ENCODE measurements around the gene CBR4. TPM values are rescaled to one million over a fixed set of nuclear protein-coding genes. Genes with fewer than 3 reads are reported as not detected.
A peak's percentile ranks its signal among the peaks of the same experiment; 100 is the strongest.

The CBR4 gene
- total RNA-seq, 1 donor from 2014 or later: 20.9 TPM

GRCh38 chr4:169027663-169028062 lies 17.6 kb upstream of the CBR4 start:
- H3K9me3 Mint-ChIP-seq: no peaks in the 10 kb centered on the region
- no peaks in the 10 kb centered on the region for H3K4me1 Mint-ChIP-seq (ENCODE audit: low read depth)
- H3K27me3 Mint-ChIP-seq (ENCODE audit: insufficient read depth): no peaks in the 10 kb centered on the region

DNA sequence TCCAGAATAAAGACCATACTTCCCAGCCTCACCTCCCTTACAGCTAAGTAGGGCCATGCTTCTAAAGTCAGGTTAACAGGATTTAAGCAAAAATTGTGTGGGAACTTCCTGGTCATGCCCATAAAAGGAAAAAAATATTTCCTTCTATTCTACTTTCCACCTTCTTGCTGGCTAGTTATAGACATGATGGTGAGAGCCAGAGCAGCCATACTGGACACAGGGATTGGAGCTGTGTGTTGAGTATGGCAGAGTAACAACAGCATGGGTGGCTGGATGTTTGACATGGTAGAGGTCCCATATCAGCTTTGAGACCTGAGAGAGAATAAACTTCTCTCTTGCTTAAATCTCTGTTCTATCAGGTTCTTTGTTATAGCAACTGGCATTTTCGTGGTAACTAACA lies 15.1 kb upstream of the CBR4 start:
- intact Hi-C loops (cut with micrococcal nuclease): loop anchor here (2.0 kb wide), 1 partner anchor 468 kb away; no protein-coding TSS in a partner anchor
- DNase-seq (ENCODE audit: low spot score): no peak

More at GRCh38 chr4:169027663-169028062, 17.6 kb upstream of the CBR4 start:
- intact Hi-C loops (cut with micrococcal nuclease): no loop called here
- DNase-seq (ENCODE audit: low spot score): no peak
- Mint-ChIP-seq H3K27ac (no peak overlapping the region), H3K36me3 (ENCODE audit: low read depth) (no peaks in the 10 kb centered on the region), H3K4me3 (no peak overlapping the region)

DNA sequence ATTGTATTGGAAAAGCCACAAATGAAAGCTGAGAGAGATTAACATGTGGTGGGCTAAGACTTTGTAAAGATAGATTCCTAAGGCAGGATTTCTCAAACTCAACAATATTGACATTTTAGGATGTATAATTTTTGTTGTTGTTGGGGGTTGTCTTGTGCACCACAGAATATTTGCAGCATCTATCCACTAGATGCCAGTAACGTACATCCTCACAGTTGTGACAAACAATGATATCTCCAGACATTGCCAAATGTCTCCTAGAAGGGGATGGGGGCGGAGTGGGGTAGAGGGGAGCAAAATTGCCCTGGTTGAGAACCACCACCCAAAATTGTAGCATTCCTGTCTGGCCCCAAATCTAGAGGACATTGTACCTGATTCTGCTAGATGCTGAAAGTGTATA lies 14.7 kb upstream of the CBR4 start:
- intact Hi-C loops (cut with micrococcal nuclease): loop anchor here (2.0 kb wide), 1 partner anchor 468 kb away; no protein-coding TSS in a partner anchor
- no peaks in the 10 kb centered on the region for H3K9me3 Mint-ChIP-seq
- H3K4me1 Mint-ChIP-seq (ENCODE audit: low read depth): no peaks in the 10 kb centered on the region
- no peak for DNase-seq (ENCODE audit: low spot score)
- H3K27ac Mint-ChIP-seq: no peak overlapping the region
- no peaks in the 10 kb centered on the region for H3K36me3 Mint-ChIP-seq (ENCODE audit: low read depth)
- no peak overlapping the region for H3K4me3 Mint-ChIP-seq
- H3K27me3 Mint-ChIP-seq (ENCODE audit: insufficient read depth): no peaks in the 10 kb centered on the region

More for the DNA sequence above, 15.1 kb upstream of the CBR4 start:
- H3K4me1 Mint-ChIP-seq (ENCODE audit: low read depth): no peaks in the 10 kb centered on the region
- H3K36me3 Mint-ChIP-seq (ENCODE audit: low read depth): no peaks in the 10 kb centered on the region
- no peak overlapping the region for H3K4me3 Mint-ChIP-seq
- no peak overlapping the region for H3K27ac Mint-ChIP-seq
- H3K27me3 Mint-ChIP-seq (ENCODE audit: insufficient read depth): no peaks in the 10 kb centered on the region
- H3K9me3 Mint-ChIP-seq: no peaks in the 10 kb centered on the region

DNA sequence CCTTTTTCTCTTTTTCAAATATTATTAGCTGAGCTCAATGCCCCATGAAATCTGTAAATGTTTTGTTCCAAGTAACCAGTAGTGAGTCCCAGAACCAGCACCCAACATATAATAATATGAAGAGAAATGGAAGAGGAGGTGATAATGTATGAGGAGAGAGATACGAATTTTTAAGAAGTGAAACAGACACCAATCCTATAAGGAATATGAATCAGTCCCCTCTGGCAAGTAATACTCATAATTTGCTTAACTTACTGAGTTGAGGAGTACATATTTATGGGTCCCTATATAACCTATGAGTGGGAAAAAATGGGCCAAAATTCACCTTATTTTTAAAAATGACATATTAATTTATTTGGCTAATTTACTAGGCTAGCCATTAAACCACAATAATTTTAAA lies 8.4 kb upstream of the CBR4 start:
- Mint-ChIP-seq H3K4me1 (ENCODE audit: low read depth) (no peaks in the 10 kb centered on the region), H3K4me3 (no peak overlapping the region), H3K36me3 (ENCODE audit: low read depth) (no peaks in the 10 kb centered on the region), H3K9me3 (no peaks in the 10 kb centered on the region), H3K27me3 (ENCODE audit: insufficient read depth) (peaks cover 8% of the 10 kb centered on the region), H3K27ac (no peak overlapping the region)
- DNase-seq (ENCODE audit: low spot score): no peak
- intact Hi-C loops (cut with micrococcal nuclease): loop anchor here (10.0 kb wide), 1 partner anchor 534 kb away; the partner anchor contains the start of gene DDX60L

DNA sequence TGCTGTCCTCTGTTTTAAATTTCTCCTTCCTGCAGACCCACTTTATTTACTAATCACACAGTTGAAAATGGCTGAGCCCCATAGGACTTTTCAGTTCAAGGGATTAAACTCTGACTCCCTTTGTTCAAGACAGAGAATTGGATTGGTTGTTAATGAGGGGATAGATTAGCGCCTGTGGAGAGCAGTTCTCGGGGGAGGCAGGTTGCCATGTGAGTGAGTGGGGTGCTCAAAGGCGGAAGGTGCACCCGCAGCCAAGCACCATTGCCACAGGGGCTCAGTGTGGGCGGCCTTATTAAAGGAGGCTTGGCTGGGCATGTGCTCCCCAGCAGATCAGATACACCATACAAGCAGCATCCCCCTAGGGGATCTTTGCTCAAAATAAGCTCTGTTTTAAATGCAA lies 7.9 kb upstream of the CBR4 start:
- H3K9me3 Mint-ChIP-seq: no peaks in the 10 kb centered on the region
- peaks cover 8% of the 10 kb centered on the region for H3K27me3 Mint-ChIP-seq (ENCODE audit: insufficient read depth)
- no peaks in the 10 kb centered on the region for H3K36me3 Mint-ChIP-seq (ENCODE audit: low read depth)
- H3K4me3 Mint-ChIP-seq: no peak overlapping the region
- H3K27ac Mint-ChIP-seq: no peak overlapping the region
- intact Hi-C loops (cut with micrococcal nuclease): loop anchor here (10.0 kb wide), 1 partner anchor 533 kb away; the partner anchor contains the start of gene DDX60L
- no peaks in the 10 kb centered on the region for H3K4me1 Mint-ChIP-seq (ENCODE audit: low read depth)
- DNase-seq (ENCODE audit: low spot score): no peak

GRCh38 chr4:169015186-169015623 lies 5.2 kb upstream of the CBR4 start:
- Mint-ChIP-seq H3K36me3 (ENCODE audit: low read depth) (no peaks in the 10 kb centered on the region), H3K4me3 (no peak overlapping the region), H3K4me1 (ENCODE audit: low read depth) (peaks cover 14% of the 10 kb centered on the region), H3K27me3 (ENCODE audit: insufficient read depth) (peaks cover 8% of the 10 kb centered on the region), H3K27ac (no peak overlapping the region), H3K9me3 (no peaks in the 10 kb centered on the region)
- intact Hi-C loops (cut with micrococcal nuclease): loop anchor here (10.0 kb wide), 1 partner anchor 530 kb away; the partner anchor contains the start of gene DDX60L
- DNase-seq (ENCODE audit: low spot score): no peak

DNA sequence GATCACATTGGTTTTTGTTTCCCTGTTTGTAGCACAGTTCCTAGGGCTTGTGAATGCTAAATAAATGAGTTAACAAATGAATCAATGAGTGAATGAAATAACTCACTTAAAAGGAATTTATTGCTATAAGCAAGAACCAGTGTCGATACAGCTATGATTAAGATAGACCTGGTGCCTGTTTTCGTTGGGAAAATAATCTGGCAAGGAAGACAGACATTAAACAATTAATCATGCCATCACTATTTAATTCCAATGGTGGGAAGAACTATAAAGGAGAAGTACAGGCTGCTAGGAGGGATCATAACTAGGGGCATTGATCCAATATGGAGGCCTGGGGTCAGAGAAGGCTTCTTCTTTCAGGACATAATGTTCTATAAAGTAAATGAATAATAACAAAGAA lies 4.5 kb upstream of the CBR4 start:
- Mint-ChIP-seq H3K9me3 (no peaks in the 10 kb centered on the region), H3K36me3 (ENCODE audit: low read depth) (no peaks in the 10 kb centered on the region), H3K27ac (no peak overlapping the region), H3K4me1 (ENCODE audit: low read depth) (peaks cover 16% of the 10 kb centered on the region), H3K27me3 (ENCODE audit: insufficient read depth) (peaks cover 8% of the 10 kb centered on the region), H3K4me3 (no peak overlapping the region)
- no peak for DNase-seq (ENCODE audit: low spot score)
- intact Hi-C loops (cut with micrococcal nuclease): loop anchor here (5.0 to 10.0 kb wide), 3 partner anchors 258 to 553 kb away; partner anchors contain the start of genes DDX60L and SH3RF1

DNA sequence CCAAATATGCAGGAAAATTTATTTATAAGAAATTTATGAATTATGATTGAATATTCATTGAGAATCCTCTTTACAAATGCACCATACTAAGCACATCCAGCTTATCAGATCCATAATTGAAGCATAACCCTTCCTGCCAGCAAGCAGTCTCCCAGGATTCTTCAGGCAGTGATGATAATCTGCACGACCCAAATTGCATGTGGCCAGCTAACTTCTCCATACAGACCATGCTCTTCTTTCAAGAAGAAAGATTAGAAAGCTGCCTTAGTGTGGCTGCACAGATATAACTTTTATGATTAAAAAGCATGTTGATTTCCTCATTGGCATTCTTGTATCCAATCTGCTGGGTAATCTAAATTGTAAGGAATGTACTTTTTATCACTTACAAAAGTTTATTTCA lies 3.3 kb upstream of the CBR4 start:
- Mint-ChIP-seq H3K4me3 (no peak overlapping the region), H3K4me1 (ENCODE audit: low read depth) (peaks cover 27% of the 10 kb centered on the region), H3K27ac (no peak overlapping the region), H3K36me3 (ENCODE audit: low read depth) (no peaks in the 10 kb centered on the region), H3K9me3 (no peaks in the 10 kb centered on the region), H3K27me3 (ENCODE audit: insufficient read depth) (peaks cover 6% of the 10 kb centered on the region)
- DNase-seq (ENCODE audit: low spot score): no peak
- intact Hi-C loops (cut with micrococcal nuclease): loop anchor here (5.0 to 10.0 kb wide), 3 partner anchors 259 to 554 kb away; partner anchors contain the start of genes DDX60L and SH3RF1

GRCh38 chr4:169012049-169012448 lies 2.0 kb upstream of the CBR4 start:
- Mint-ChIP-seq H3K27ac (no peak overlapping the region), H3K4me1 (ENCODE audit: low read depth) (peaks cover 40% of the 10 kb centered on the region), H3K9me3 (no peaks in the 10 kb centered on the region), H3K27me3 (ENCODE audit: insufficient read depth) (peaks cover 6% of the 10 kb centered on the region), H3K36me3 (ENCODE audit: low read depth) (peaks cover 2% of the 10 kb centered on the region), H3K4me3 (no peak overlapping the region)
- intact Hi-C loops (cut with micrococcal nuclease): loop anchor here (5.0 to 10.0 kb wide), 3 partner anchors 260 to 555 kb away; partner anchors contain the start of genes DDX60L and SH3RF1
- no peak for DNase-seq (ENCODE audit: low spot score)

GRCh38 chr4:169009286-169010124 lies 550 bp downstream of the CBR4 start:
- intact Hi-C loops (cut with micrococcal nuclease): loop anchor here (1.0 to 10.0 kb wide), 14 partner anchors 17 to 1018 kb away; partner anchors contain the start of genes DDX60, DDX60L, HPF1 and NEK1
- Mint-ChIP-seq H3K36me3 (ENCODE audit: low read depth) (peaks cover 8% of the 10 kb centered on the region), H3K27me3 (ENCODE audit: insufficient read depth) (peaks cover 4% of the 10 kb centered on the region), H3K27ac (peak overlapping the region; percentile 96), H3K4me1 (ENCODE audit: low read depth) (peaks cover 46% of the 10 kb centered on the region), H3K4me3 (peak overlapping the region; percentile 93), H3K9me3 (no peaks in the 10 kb centered on the region)
- peak; percentile 52 for DNase-seq (ENCODE audit: low spot score)

DNA sequence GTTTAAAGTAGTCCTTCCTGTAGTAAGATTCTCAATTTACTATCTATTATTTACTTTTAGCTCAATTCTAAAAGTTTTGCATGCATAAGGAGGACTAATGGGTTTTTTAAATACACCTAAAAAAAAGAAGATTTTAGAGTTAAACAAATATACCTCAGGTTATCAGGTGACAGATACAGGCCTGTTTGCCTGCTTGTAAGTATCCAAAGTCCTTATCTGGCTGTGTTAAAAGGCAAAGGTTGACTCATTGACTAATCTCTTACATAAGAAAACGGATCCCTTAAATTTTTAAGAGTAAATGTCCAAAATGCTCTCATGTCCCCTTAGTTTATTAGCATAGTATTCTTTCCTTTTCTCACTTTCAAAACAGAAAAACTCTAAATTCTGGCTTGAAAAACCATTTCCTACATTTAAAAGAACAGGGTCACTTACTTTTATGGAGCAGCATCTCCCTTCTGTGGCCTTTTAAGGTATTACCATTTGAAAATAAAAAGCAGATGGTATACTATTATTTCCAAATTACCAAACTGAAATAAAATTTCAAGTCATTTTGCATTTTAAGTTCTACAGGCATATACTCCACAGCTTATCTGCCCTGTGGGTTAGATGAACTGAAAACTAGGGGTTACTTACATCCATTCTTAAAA lies 4.5 kb downstream of the CBR4 start:
- DNase-seq (ENCODE audit: low spot score): no peak
- no peak overlapping the region for H3K4me3 Mint-ChIP-seq
- no peaks in the 10 kb centered on the region for H3K27me3 Mint-ChIP-seq (ENCODE audit: insufficient read depth)
- peaks cover 29% of the 10 kb centered on the region for H3K36me3 Mint-ChIP-seq (ENCODE audit: low read depth)
- H3K9me3 Mint-ChIP-seq: no peaks in the 10 kb centered on the region
- intact Hi-C loops (cut with micrococcal nuclease): loop anchor here (1.0 to 10.0 kb wide), 3 partner anchors 82 to 407 kb away; no protein-coding TSS in a partner anchor
- H3K4me1 Mint-ChIP-seq (ENCODE audit: low read depth): peaks cover 36% of the 10 kb centered on the region
- no peak overlapping the region for H3K27ac Mint-ChIP-seq

GRCh38 chr4:169000315-169000714 lies 9.7 kb downstream of the CBR4 start:
- no peak overlapping the region for H3K27ac Mint-ChIP-seq
- H3K9me3 Mint-ChIP-seq: no peaks in the 10 kb centered on the region
- DNase-seq (ENCODE audit: low spot score): no peak
- intact Hi-C loops (cut with micrococcal nuclease): loop anchor here (10.0 kb wide), 1 partner anchor 286 kb away; no protein-coding TSS in a partner anchor
- no peaks in the 10 kb centered on the region for H3K4me1 Mint-ChIP-seq (ENCODE audit: low read depth)
- H3K4me3 Mint-ChIP-seq: no peak overlapping the region
- no peaks in the 10 kb centered on the region for H3K27me3 Mint-ChIP-seq (ENCODE audit: insufficient read depth)
- H3K36me3 Mint-ChIP-seq (ENCODE audit: low read depth): peaks cover 37% of the 10 kb centered on the region

Measured in activated T-helper 1 cell treated with anti-CD3 and anti-CD28 coated beads, Interleukin-12 subunit alpha, Interleukin-12 subunit beta, Interleukin-2, Interleukin-4 antibody, amounts not matched to agents 30 ng/mL and 10 ng/mL and 1 ng/mL, durations not matched to agents 14 hours and 24 hours and 36 hours (primary cell).